Activated effector memory CD4-positive, alpha-beta T cell treated with anti-CD3 and anti-CD28 coated beads, Interleukin-2, amount 50 U/mL, for 16 hours (primary cell): ENCODE data around the gene CCNY.
"Not testable (repeated sequence)": the region's sequence is repeated elsewhere in the genome, so short reads cannot be mapped to it uniquely, and the experiment has no call there.

Experiments used
- DNase-seq: peaks from one replicate; pipeline ENCODE4 v3.0.0-alpha.2; 2020

The CCNY gene

GRCh38 chr10:35336084-35336831 is at the start of gene CCNY:
TSS of gene CCNY (plus strand) at chr10:35336509. CDS start at chr10:35337054, 545 bp downstream.
- DNase-seq = peak; percentile 92

- no peak for DNase-seq
These were observed 47.1 kb upstream of the CCNY start for GRCh38 chr10:35289198-35289597.

- DNase-seq = no peak
These were observed 41.8 kb upstream of the CCNY start for GRCh38 chr10:35294506-35294905.

GRCh38 chr10:35299016-35299415 is 37.3 kb upstream of the CCNY start:
- no peak for DNase-seq

GRCh38 chr10:35300063-35300699 is 36.1 kb upstream of the CCNY start:
- DNase-seq = no peak

- DNase-seq = no peak
These were observed 31.7 kb upstream of the CCNY start for GRCh38 chr10:35304649-35305048.

- DNase-seq = no peak
These were observed 29.5 kb upstream of the CCNY start for GRCh38 chr10:35306852-35307251.

- DNase-seq = no peak
These were observed 29.0 kb upstream of the CCNY start for GRCh38 chr10:35307297-35307696.

- no peak for DNase-seq
These were observed 27.5 kb upstream of the CCNY start for GRCh38 chr10:35308809-35309208.

- DNase-seq = not testable (repeated sequence)
These were observed 22.2 kb upstream of the CCNY start for GRCh38 chr10:35314142-35314541.

- DNase-seq = not testable (repeated sequence)
These were observed 21.1 kb upstream of the CCNY start for GRCh38 chr10:35315235-35315634.

GRCh38 chr10:35316218-35316967 is 19.9 kb upstream of the CCNY start:
- no peak for DNase-seq

- DNase-seq = no peak
These were observed 17.8 kb upstream of the CCNY start for GRCh38 chr10:35318551-35318950.

- no peak for DNase-seq
These were observed 16.0 kb upstream of the CCNY start for GRCh38 chr10:35320341-35320740.

GRCh38 chr10:35322636-35323035 is 13.7 kb upstream of the CCNY start:
- no peak for DNase-seq

GRCh38 chr10:35324196-35324595 is 12.1 kb upstream of the CCNY start:
- DNase-seq = no peak

- no peak for DNase-seq
These were observed 9.7 kb upstream of the CCNY start for GRCh38 chr10:35326466-35327235.

GRCh38 chr10:35327790-35328403 is 8.4 kb upstream of the CCNY start:
- DNase-seq = no peak

GRCh38 chr10:35328404-35329037 is 7.8 kb upstream of the CCNY start:
- DNase-seq = no peak

GRCh38 chr10:35329520-35329919 is 6.8 kb upstream of the CCNY start:
- no peak for DNase-seq

GRCh38 chr10:35331894-35332640 is 4.2 kb upstream of the CCNY start:
- no peak for DNase-seq
